ENCODE data around the gene HAAO. TPM values are rescaled to one million over a fixed set of nuclear protein-coding genes. Genes with fewer than 3 reads are reported as not detected.
"Not testable (repeated sequence)": the region's sequence is repeated elsewhere in the genome, so short reads cannot be mapped to it uniquely, and the experiment has no call there.

HAAO gene
- total RNA-seq, 1 donor from 2014 or later, result 11.4 TPM

- TF ChIP-seq CTCF (IDR thresholded peaks at IDR 0.05), result no peak
- no peak for DNase-seq
Observed at GRCh38 chr2:42835577-42836371, 43.4 kb upstream of the HAAO start.

GRCh38 chr2:42834161-42834560 is 41.8 kb upstream of the HAAO start:
- no peaks in the 10 kb centered on the region for H3K9me3 Mint-ChIP-seq
- ChIA-PET CTCF (no interaction called here), POLR2A (no interaction called here)
- H3K4me1 Mint-ChIP-seq, result no peaks in the 10 kb centered on the region
- ATAC-seq (ENCODE audit: low read depth), result no peak
- no peak overlapping the region for H3K4me3 Mint-ChIP-seq
- intact Hi-C loops (cut with micrococcal nuclease), result no loop called here
- peaks cover 2% of the 10 kb centered on the region for H3K36me3 Mint-ChIP-seq (ENCODE audit: low read depth)
- no peaks in the 10 kb centered on the region for H3K27me3 Mint-ChIP-seq
- no peak overlapping the region for H3K27ac Mint-ChIP-seq
- DNase-seq, result no peak
- TF ChIP-seq CTCF (IDR thresholded peaks at IDR 0.05), result no peak

More at GRCh38 chr2:42835577-42836371, 43.4 kb upstream of the HAAO start:
- POLR2A ChIA-PET, result no interaction called here
- CTCF ChIA-PET, result no interaction called here
- intact Hi-C loops (cut with micrococcal nuclease), result no loop called here
- Mint-ChIP-seq H3K4me3 (no peak overlapping the region), H3K27me3 (no peaks in the 10 kb centered on the region), H3K4me1 (no peaks in the 10 kb centered on the region), H3K9me3 (no peaks in the 10 kb centered on the region), H3K27ac (no peak overlapping the region), H3K36me3 (ENCODE audit: low read depth) (peaks cover 2% of the 10 kb centered on the region)
- no peak for ATAC-seq (ENCODE audit: low read depth)

- no peaks in the 10 kb centered on the region for H3K9me3 Mint-ChIP-seq
- ATAC-seq (ENCODE audit: low read depth) (no peak), DNase-seq (no peak)
- intact Hi-C loops (cut with micrococcal nuclease), result no loop called here
- peaks cover 14% of the 10 kb centered on the region for H3K4me1 Mint-ChIP-seq
- POLR2A ChIA-PET, result no interaction called here
- CTCF ChIA-PET, result no interaction called here
- TF ChIP-seq CTCF (IDR thresholded peaks at IDR 0.05), result no peak
- no peak overlapping the region for H3K4me3 Mint-ChIP-seq
- peaks cover 2% of the 10 kb centered on the region for H3K36me3 Mint-ChIP-seq (ENCODE audit: low read depth)
- H3K27me3 Mint-ChIP-seq, result no peaks in the 10 kb centered on the region
- no peak overlapping the region for H3K27ac Mint-ChIP-seq
Observed at GRCh38 chr2:42832289-42832634, 39.9 kb upstream of the HAAO start.

GRCh38 chr2:42831575-42832288 is 39.3 kb upstream of the HAAO start:
- H3K27me3 Mint-ChIP-seq; CTCF ChIA-PET; H3K27ac Mint-ChIP-seq; POLR2A ChIA-PET; H3K9me3 Mint-ChIP-seq; intact Hi-C loops (cut with micrococcal nuclease); H3K4me3 Mint-ChIP-seq; DNase-seq; ATAC-seq (ENCODE audit: low read depth); H3K36me3 Mint-ChIP-seq (ENCODE audit: low read depth): not testable (repeated sequence)
- peaks cover 14% of the 10 kb centered on the region for H3K4me1 Mint-ChIP-seq

- Mint-ChIP-seq H3K27ac (no peak overlapping the region), H3K9me3 (no peaks in the 10 kb centered on the region), H3K4me1 (peaks cover 14% of the 10 kb centered on the region), H3K27me3 (no peaks in the 10 kb centered on the region), H3K4me3 (no peak overlapping the region), H3K36me3 (ENCODE audit: low read depth) (no peaks in the 10 kb centered on the region)
- no peak for TF ChIP-seq CTCF (IDR thresholded peaks at IDR 0.05)
- ChIA-PET CTCF (interaction anchor here (1.3 to 1.5 kb wide), 2 partner anchors 21 to 653 kb away, joined by 3 read pairs; no protein-coding TSS in a partner anchor), POLR2A (no interaction called here)
- intact Hi-C loops (cut with micrococcal nuclease), result no loop called here
- no peak for ATAC-seq (ENCODE audit: low read depth)
- no peak for DNase-seq
Observed at GRCh38 chr2:42830922-42831574, 38.7 kb upstream of the HAAO start.

All from activated B cell treated with CpG ODN at 0.5 μM for 24 hours (primary cell).